HEK293T (cell line): ENCODE data around the gene DAD1.

Experiments used
- BHLHE40 ChIP-seq: fragments of 450-650 bp; IDR thresholded peaks from 2 replicates; pipeline ENCODE4 v1.6.1; 2016; ENCODE audit warnings: mild to moderate bottlenecking, moderate library complexity, borderline replicate concordance
- CTBP1 ChIP-seq: fragments of 450-650 bp; IDR thresholded peaks from 2 replicates; pipeline ENCODE4 v1.6.1; 2016; ENCODE audit warnings: borderline replicate concordance
- ELF4 ChIP-seq: fragments of 450-650 bp; IDR thresholded peaks from 2 replicates; pipeline ENCODE4 v1.6.1; 2017; ENCODE audit warnings: antibody characterized with exemption
- FOXK2 ChIP-seq: fragments of 450-650 bp; IDR thresholded peaks from 2 replicates; pipeline ENCODE4 v1.6.1; 2016; ENCODE audit warnings: mild to moderate bottlenecking
- FOXM1 ChIP-seq: fragments of 450-650 bp; IDR thresholded peaks from 2 replicates; pipeline ENCODE4 v1.6.1; 2017; ENCODE audit warnings: mild to moderate bottlenecking, borderline replicate concordance
- HDGF ChIP-seq: fragments of 450-650 bp; IDR thresholded peaks from 2 replicates; pipeline ENCODE4 v1.6.1; 2017; ENCODE audit warnings: antibody characterized with exemption, borderline replicate concordance
- LEF1 ChIP-seq: fragments of 450-650 bp; IDR thresholded peaks from 2 replicates; pipeline ENCODE4 v1.6.1; 2017; ENCODE audit warnings: mild to moderate bottlenecking, borderline replicate concordance
- NFRKB ChIP-seq: fragments of 450-650 bp; IDR thresholded peaks from 2 replicates; pipeline ENCODE4 v1.6.1; 2016; ENCODE audit warnings: mild to moderate bottlenecking, moderate library complexity
- SP1 ChIP-seq: fragments of 450-650 bp; IDR thresholded peaks from 2 replicates; pipeline ENCODE4 v1.6.1; 2017
- SUZ12 ChIP-seq: fragments of 450-650 bp; IDR thresholded peaks from 2 replicates; pipeline ENCODE4 v1.6.1; 2016; ENCODE audit warnings: mild to moderate bottlenecking
- TARDBP ChIP-seq: fragments of 450-650 bp; IDR thresholded peaks from 2 replicates; pipeline ENCODE4 v1.6.1; 2016
- ZNF384 ChIP-seq: fragments of 450-650 bp; IDR thresholded peaks from 2 replicates; pipeline ENCODE4 v1.6.1; 2016
- TF ChIP-seq, protein P1 (sequence below): fragments of 450-650 bp; IDR thresholded peaks from 2 replicates; pipeline ENCODE4 v1.6.1; 2016

DNA sequence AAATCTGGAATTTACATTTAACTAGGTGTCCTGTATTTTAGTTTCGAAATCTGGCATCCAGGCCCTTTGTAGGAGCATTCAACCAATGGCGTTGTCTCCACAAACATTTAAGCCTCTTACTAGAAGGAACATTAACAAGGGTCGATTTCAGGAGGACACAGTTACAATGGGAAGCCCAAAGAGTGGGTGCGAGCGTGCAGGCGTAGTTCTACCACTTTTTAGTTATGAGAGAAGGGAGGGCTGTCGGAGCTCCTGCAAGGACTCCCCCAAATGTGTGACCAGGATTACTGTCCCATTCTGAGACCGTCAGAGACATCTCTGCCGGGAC lies 8.7 kb upstream of the DAD1 start:
- no peak for TF ChIP-seq TARDBP
- no peak for TF ChIP-seq FOXM1
- TF ChIP-seq BHLHE40, result no peak
- TF ChIP-seq, protein P1, sequence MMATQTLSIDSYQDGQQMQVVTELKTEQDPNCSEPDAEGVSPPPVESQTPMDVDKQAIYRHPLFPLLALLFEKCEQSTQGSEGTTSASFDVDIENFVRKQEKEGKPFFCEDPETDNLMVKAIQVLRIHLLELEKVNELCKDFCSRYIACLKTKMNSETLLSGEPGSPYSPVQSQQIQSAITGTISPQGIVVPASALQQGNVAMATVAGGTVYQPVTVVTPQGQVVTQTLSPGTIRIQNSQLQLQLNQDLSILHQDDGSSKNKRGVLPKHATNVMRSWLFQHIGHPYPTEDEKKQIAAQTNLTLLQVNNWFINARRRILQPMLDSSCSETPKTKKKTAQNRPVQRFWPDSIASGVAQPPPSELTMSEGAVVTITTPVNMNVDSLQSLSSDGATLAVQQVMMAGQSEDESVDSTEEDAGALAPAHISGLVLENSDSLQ, result no peak
- TF ChIP-seq FOXK2, result no peak
- TF ChIP-seq ELF4, result no peak
- TF ChIP-seq NFRKB, result no peak
- no peak for TF ChIP-seq LEF1
- no peak for TF ChIP-seq SP1
- no peak for TF ChIP-seq CTBP1
- no peak for TF ChIP-seq ZNF384
- TF ChIP-seq SUZ12, result no peak
- no peak for TF ChIP-seq HDGF
